ENCODE results near the gene ZNF638. TPM values are rescaled to one million over a fixed set of nuclear protein-coding genes. Genes with fewer than 3 reads are reported as not detected.

Gene ZNF638
- total and polyA plus RNA-seq, 2 of the 8 experiments (the other 6 are each of a cell fraction or from before 2014, with no cell fraction given) = 45.3 to 143 TPM

GRCh38 chr2:71482055-71482454, 150.5 kb downstream of the ZNF638 start (continued):
- TF ChIP-seq, protein P1, sequence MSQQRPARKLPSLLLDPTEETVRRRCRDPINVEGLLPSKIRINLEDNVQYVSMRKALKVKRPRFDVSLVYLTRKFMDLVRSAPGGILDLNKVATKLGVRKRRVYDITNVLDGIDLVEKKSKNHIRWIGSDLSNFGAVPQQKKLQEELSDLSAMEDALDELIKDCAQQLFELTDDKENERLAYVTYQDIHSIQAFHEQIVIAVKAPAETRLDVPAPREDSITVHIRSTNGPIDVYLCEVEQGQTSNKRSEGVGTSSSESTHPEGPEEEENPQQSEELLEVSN (IDR thresholded peaks at IDR 0.05) = no peak

Measured in H1 (cell line).